ENCODE data around the gene GSK3A.

The GSK3A gene

GRCh38 chr19:42279902-42280814 is 37.8 kb upstream of the GSK3A start:
- no peaks in the 10 kb centered on the region for H3K9me3 ChIP-seq (replicated peaks; ENCODE audit: insufficient read depth, low read length)
- peak overlapping the region; percentile 57 for H3K4me2 ChIP-seq (ENCODE audit: low read depth, low read length)
- H3K9ac ChIP-seq (ENCODE audit: low read length): peak overlapping the region; percentile 75
- no peaks in the 10 kb centered on the region for H3K36me3 ChIP-seq (replicated peaks; ENCODE audit: insufficient read depth, low read length)
- H3K27ac ChIP-seq (ENCODE audit: low read length): peak overlapping the region; percentile 24; the same call in 1 of the 2 replicates
- peaks cover 21% of the 10 kb centered on the region for H3K4me1 ChIP-seq (ENCODE audit: low read length)
- peaks cover 8% of the 10 kb centered on the region for H3K79me2 ChIP-seq (ENCODE audit: low read length)
- H3K27me3 ChIP-seq (replicated peaks; ENCODE audit: insufficient read depth, low read length): no peaks in the 10 kb centered on the region
- H3K4me3 ChIP-seq (ENCODE audit: low read length): peak overlapping the region; percentile 90
- DNase-seq: peak; percentile 81
- H2AFZ ChIP-seq (ENCODE audit: low read length): peak overlapping the region; percentile 53
- H4K20me1 ChIP-seq (ENCODE audit: insufficient read depth, low read length): no peaks in the 10 kb centered on the region
- H3F3A ChIP-seq (ENCODE audit: insufficient read depth, low read length): peaks cover 9% of the 10 kb centered on the region; the same call in 1 of the 2 replicates
- no peaks in the 10 kb centered on the region for H3K9me2 ChIP-seq (replicated peaks; ENCODE audit: insufficient read depth, low read length)
- TF ChIP-seq EZH2 (optimal IDR thresholded peaks at IDR 0.05; ENCODE audit: low read depth, low read length) (no peak), CTCF (IDR thresholded peaks at IDR 0.05; ENCODE audit: low read length) (peak; percentile 90), EZH2phosphoT487 (IDR thresholded peaks at IDR 0.05; ENCODE audit: low read length) (no peak)

GRCh38 chr19:42279155-42279901 is 36.9 kb upstream of the GSK3A start:
- no peak for DNase-seq
- Histone ChIP-seq H3K4me3 (ENCODE audit: low read length) (peak overlapping the region; percentile 90), H3K9ac (ENCODE audit: low read length) (peak overlapping the region; percentile 75; the same call in 1 of the 2 replicates), H4K20me1 (ENCODE audit: insufficient read depth, low read length) (no peaks in the 10 kb centered on the region), H3K36me3 (replicated peaks; ENCODE audit: insufficient read depth, low read length) (no peaks in the 10 kb centered on the region), H3F3A (ENCODE audit: insufficient read depth, low read length) (peaks cover 9% of the 10 kb centered on the region; the same call in 1 of the 2 replicates), H3K27me3 (replicated peaks; ENCODE audit: insufficient read depth, low read length) (no peaks in the 10 kb centered on the region), H3K9me2 (replicated peaks; ENCODE audit: insufficient read depth, low read length) (no peaks in the 10 kb centered on the region), H3K4me1 (ENCODE audit: low read length) (peaks cover 15% of the 10 kb centered on the region), H2AFZ (ENCODE audit: low read length) (no peak overlapping the region), H3K27ac (ENCODE audit: low read length) (no peak overlapping the region; the same call in 1 of the 2 replicates), H3K79me2 (ENCODE audit: low read length) (peaks cover 9% of the 10 kb centered on the region; the same call in 1 of the 2 replicates), H3K9me3 (replicated peaks; ENCODE audit: insufficient read depth, low read length) (no peaks in the 10 kb centered on the region), H3K4me2 (ENCODE audit: low read depth, low read length) (peak overlapping the region; percentile 57)
- no peak for TF ChIP-seq EZH2phosphoT487 (IDR thresholded peaks at IDR 0.05; ENCODE audit: low read length)
- TF ChIP-seq CTCF (IDR thresholded peaks at IDR 0.05; ENCODE audit: low read length): no peak
- no peak for TF ChIP-seq EZH2 (optimal IDR thresholded peaks at IDR 0.05; ENCODE audit: low read depth, low read length)

GRCh38 chr19:42278452-42279154 is 36.2 kb upstream of the GSK3A start:
- no peak overlapping the region for H3K27ac ChIP-seq (ENCODE audit: low read length)
- no peaks in the 10 kb centered on the region for H3K9me2 ChIP-seq (replicated peaks; ENCODE audit: insufficient read depth, low read length)
- H3K4me2 ChIP-seq (ENCODE audit: low read depth, low read length): peak overlapping the region; percentile 57; the same call in 1 of the 2 replicates
- no peak overlapping the region for H2AFZ ChIP-seq (ENCODE audit: low read length)
- DNase-seq: no peak
- no peaks in the 10 kb centered on the region for H4K20me1 ChIP-seq (ENCODE audit: insufficient read depth, low read length)
- no peak overlapping the region for H3K4me3 ChIP-seq (ENCODE audit: low read length)
- H3K27me3 ChIP-seq (replicated peaks; ENCODE audit: insufficient read depth, low read length): no peaks in the 10 kb centered on the region
- H3K36me3 ChIP-seq (replicated peaks; ENCODE audit: insufficient read depth, low read length): no peaks in the 10 kb centered on the region
- peaks cover 15% of the 10 kb centered on the region for H3K4me1 ChIP-seq (ENCODE audit: low read length)
- H3K9me3 ChIP-seq (replicated peaks; ENCODE audit: insufficient read depth, low read length): no peaks in the 10 kb centered on the region
- TF ChIP-seq EZH2phosphoT487 (IDR thresholded peaks at IDR 0.05; ENCODE audit: low read length) (no peak), CTCF (IDR thresholded peaks at IDR 0.05; ENCODE audit: low read length) (no peak), EZH2 (optimal IDR thresholded peaks at IDR 0.05; ENCODE audit: low read depth, low read length) (no peak)
- H3K9ac ChIP-seq (ENCODE audit: low read length): peak overlapping the region; percentile 75; the same call in 1 of the 2 replicates
- H3F3A ChIP-seq (ENCODE audit: insufficient read depth, low read length): peaks cover 9% of the 10 kb centered on the region; the same call in 1 of the 2 replicates
- H3K79me2 ChIP-seq (ENCODE audit: low read length): peaks cover 13% of the 10 kb centered on the region; the same call in 1 of the 2 replicates

All from MM.1S (cell line).